ENCODE measurements around the gene CNTF. TPM values are rescaled to one million over a fixed set of nuclear protein-coding genes. Genes with fewer than 3 reads are reported as not detected.

CNTF gene
- polyA plus RNA-seq, 3 donors = 2.1 TPM; not detected in 2

DNA sequence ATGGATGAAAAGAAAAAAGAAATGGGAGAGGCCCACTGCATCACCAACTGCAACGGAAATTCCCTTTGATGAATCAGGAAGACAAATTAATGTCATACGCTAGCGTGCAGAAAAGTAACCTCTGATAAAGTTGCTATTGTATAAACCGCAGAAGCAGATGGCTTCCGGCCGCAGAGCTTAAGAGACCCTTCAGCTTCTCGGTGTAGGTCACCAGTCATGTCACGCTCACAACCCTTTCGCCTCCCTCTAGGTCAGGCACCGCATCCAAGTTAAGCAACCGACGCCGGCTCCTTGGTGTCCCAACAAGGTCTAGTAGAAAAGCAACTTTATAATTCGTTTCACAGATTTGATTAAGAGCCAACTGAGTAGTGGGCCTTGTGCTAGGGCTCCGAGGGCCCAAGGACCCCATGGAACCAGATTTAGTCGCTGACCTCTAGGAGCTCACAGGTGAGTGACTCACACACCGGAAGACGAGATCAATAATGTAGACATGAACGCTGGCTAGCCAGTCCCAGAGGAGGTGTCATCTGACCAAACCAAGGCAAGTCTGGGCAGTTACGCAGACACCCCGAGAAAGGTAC is 44.8 kb upstream of the CNTF start:
- no peak overlapping the region for H2AFZ ChIP-seq (ENCODE audit: insufficient read depth, low read depth, low read length, poor library complexity, severe bottlenecking)

DNA sequence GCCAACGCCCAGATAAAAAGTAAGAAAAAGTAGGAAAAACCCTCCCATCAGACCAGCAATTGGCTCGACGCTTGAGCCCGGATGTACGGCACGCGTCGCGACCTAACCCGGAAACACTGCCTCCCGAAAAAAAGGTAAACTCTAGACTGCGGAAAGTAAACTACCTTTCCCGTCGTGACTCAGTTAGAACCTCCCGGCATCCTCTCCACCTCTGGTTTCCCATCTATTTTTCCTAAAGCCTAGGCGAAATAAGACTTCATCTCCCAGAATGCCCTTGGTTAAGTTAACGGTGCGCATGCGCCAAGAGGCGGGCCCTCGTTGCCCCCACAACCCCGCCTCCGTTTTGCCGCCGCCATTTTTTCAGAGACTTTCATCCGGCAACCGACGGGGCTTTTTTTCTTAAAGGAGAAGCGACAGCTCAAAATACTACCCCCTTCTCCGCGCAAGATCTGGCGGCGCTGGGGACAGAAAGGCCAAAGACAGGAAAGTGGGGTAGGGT is 44.3 kb upstream of the CNTF start:
- intact Hi-C loops (cut with micrococcal nuclease) = loop anchor here in 1 of 2 donors (5.0 to 10.0 kb wide), 5 partner anchors 567 to 1039 kb away; partner anchors contain the start of genes FAM111A, MPEG1, OSBP and ZDHHC5
- DNase-seq = peak; percentile 90 to 93 (median 92)
- Histone ChIP-seq H3K27me3 (ENCODE audit: control insufficient read depth in 2 of 2, insufficient read depth in 2 of 2, low read length in 2 of 2) (no peaks in the 10 kb centered on the region), H3K4me2 (replicated peaks; ENCODE audit: extremely low read depth, low read length, poor library complexity, severe bottlenecking) (peak overlapping the region; percentile 71), H3K4me1 (ENCODE audit: control insufficient read depth in 1 of 2, insufficient read depth in 2 of 2, low read length in 2 of 2) (peaks cover 66 to 79% of the 10 kb centered on the region in 2 donors), H3K9ac (ENCODE audit: insufficient read depth, low read length, poor library complexity, severe bottlenecking) (peak overlapping the region; percentile 98), H3K4me3 (replicated peaks in 1 of 3; ENCODE audit: low read depth in 2 of 3, low read length in 3 of 3) (peak overlapping the region; percentile 48 to 99 (median 75)), H3K79me2 (ENCODE audit: insufficient read depth, low read length) (peaks cover 72% of the 10 kb centered on the region), H2AFZ (ENCODE audit: insufficient read depth, low read depth, low read length, poor library complexity, severe bottlenecking) (no peak overlapping the region), H3K9me3 (replicated peaks in 1 of 2; ENCODE audit: control insufficient read depth in 1 of 2, insufficient read depth in 1 of 2, low read length in 2 of 2) (no peaks in the 10 kb centered on the region), H4K20me1 (ENCODE audit: insufficient read depth, low read length) (peaks cover 43% of the 10 kb centered on the region), H3K27ac (ENCODE audit: low read depth in 1 of 2, low read length in 2 of 2) (peak overlapping the region; percentile 100), H3K36me3 (replicated peaks in 1 of 2; ENCODE audit: control insufficient read depth in 1 of 2, insufficient read depth in 2 of 2, low read length in 2 of 2) (no peaks in the 10 kb centered on the region)
- H3K36me3 Mint-ChIP-seq = peaks cover 2 to 4% of the 10 kb centered on the region in 2 donors
- peak overlapping the region; percentile 99 to 100 for H3K4me3 Mint-ChIP-seq
- H3K4me1 Mint-ChIP-seq = peaks cover 68% of the 10 kb centered on the region
- peaks cover 0 to 2% (median 0%) of the 10 kb centered on the region in 7 donors for H3K9me3 Mint-ChIP-seq
- H3K27ac Mint-ChIP-seq = peak overlapping the region; percentile 100
- peaks cover 0 to 2% (median 0%) of the 10 kb centered on the region in 3 donors for H3K27me3 Mint-ChIP-seq (ENCODE audit: low read depth in 3 of 3)
- 0% methylated on average over 24 of the region's 33 CpGs for WGBS (ENCODE audit: insufficient coverage)
- TF ChIP-seq, protein P1, sequence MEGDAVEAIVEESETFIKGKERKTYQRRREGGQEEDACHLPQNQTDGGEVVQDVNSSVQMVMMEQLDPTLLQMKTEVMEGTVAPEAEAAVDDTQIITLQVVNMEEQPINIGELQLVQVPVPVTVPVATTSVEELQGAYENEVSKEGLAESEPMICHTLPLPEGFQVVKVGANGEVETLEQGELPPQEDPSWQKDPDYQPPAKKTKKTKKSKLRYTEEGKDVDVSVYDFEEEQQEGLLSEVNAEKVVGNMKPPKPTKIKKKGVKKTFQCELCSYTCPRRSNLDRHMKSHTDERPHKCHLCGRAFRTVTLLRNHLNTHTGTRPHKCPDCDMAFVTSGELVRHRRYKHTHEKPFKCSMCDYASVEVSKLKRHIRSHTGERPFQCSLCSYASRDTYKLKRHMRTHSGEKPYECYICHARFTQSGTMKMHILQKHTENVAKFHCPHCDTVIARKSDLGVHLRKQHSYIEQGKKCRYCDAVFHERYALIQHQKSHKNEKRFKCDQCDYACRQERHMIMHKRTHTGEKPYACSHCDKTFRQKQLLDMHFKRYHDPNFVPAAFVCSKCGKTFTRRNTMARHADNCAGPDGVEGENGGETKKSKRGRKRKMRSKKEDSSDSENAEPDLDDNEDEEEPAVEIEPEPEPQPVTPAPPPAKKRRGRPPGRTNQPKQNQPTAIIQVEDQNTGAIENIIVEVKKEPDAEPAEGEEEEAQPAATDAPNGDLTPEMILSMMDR (IDR thresholded peaks at IDR 0.05) = no peak

More for the DNA sequence above, 44.8 kb upstream of the CNTF start:
- Histone ChIP-seq H4K20me1 (ENCODE audit: insufficient read depth, low read length) (peaks cover 42% of the 10 kb centered on the region), H3K4me1 (ENCODE audit: control insufficient read depth in 1 of 2, insufficient read depth in 2 of 2, low read length in 2 of 2) (peaks cover 72 to 79% of the 10 kb centered on the region in 2 donors), H3K9ac (ENCODE audit: insufficient read depth, low read length, poor library complexity, severe bottlenecking) (peak overlapping the region; percentile 98), H3K36me3 (replicated peaks in 1 of 2; ENCODE audit: control insufficient read depth in 1 of 2, insufficient read depth in 2 of 2, low read length in 2 of 2) (no peaks in the 10 kb centered on the region), H3K4me2 (replicated peaks; ENCODE audit: extremely low read depth, low read length, poor library complexity, severe bottlenecking) (peak overlapping the region; percentile 71), H3K9me3 (replicated peaks in 1 of 2; ENCODE audit: control insufficient read depth in 1 of 2, insufficient read depth in 1 of 2, low read length in 2 of 2) (no peaks in the 10 kb centered on the region), H3K27me3 (ENCODE audit: control insufficient read depth in 2 of 2, insufficient read depth in 2 of 2, low read length in 2 of 2) (no peaks in the 10 kb centered on the region), H3K27ac (ENCODE audit: low read depth in 1 of 2, low read length in 2 of 2) (peak overlapping the region; percentile 100), H3K4me3 (replicated peaks in 1 of 3; ENCODE audit: low read depth in 2 of 3, low read length in 3 of 3) (peak overlapping the region; percentile 48 to 99 (median 75)), H3K79me2 (ENCODE audit: insufficient read depth, low read length) (peaks cover 72% of the 10 kb centered on the region)
- peak overlapping the region; percentile 99 to 100 for H3K4me3 Mint-ChIP-seq
- H3K36me3 Mint-ChIP-seq = peaks cover 2 to 4% of the 10 kb centered on the region in 2 donors
- peak; percentile 94 to 99 (median 98) for DNase-seq
- peaks cover 0 to 2% (median 0%) of the 10 kb centered on the region in 3 donors for H3K27me3 Mint-ChIP-seq (ENCODE audit: low read depth in 3 of 3)
- H3K9me3 Mint-ChIP-seq = peaks cover 0 to 2% (median 0%) of the 10 kb centered on the region in 7 donors
- peak overlapping the region; percentile 100 for H3K27ac Mint-ChIP-seq
- TF ChIP-seq, protein P1 (IDR thresholded peaks at IDR 0.05) = no peak
- peaks cover 66% of the 10 kb centered on the region for H3K4me1 Mint-ChIP-seq
- intact Hi-C loops (cut with micrococcal nuclease) = loop anchor here in 1 of 2 donors (5.0 to 10.0 kb wide), 5 partner anchors 567 to 1040 kb away; partner anchors contain the start of genes FAM111A, MPEG1, OSBP and ZDHHC5
- WGBS (ENCODE audit: insufficient coverage) = 0% methylated on average over 16 of the region's 21 CpGs

All from CD14-positive monocyte (primary cell).